Neural cell (in vitro differentiated cells): ENCODE results near the gene HOXC6.

Source experiments
- EZH2 ChIP-seq: fragments of 200-600, 300-800 bp; shearing (Covaris generic), sonication (generic); IDR thresholded peaks from 2 replicates; pipeline ENCODE4 v1.6.1; 2014; ENCODE audit warnings: antibody characterized with exemption, low read length, borderline replicate concordance, mild to moderate bottlenecking; ENCODE audit not compliant: insufficient read depth, poor library complexity, severe bottlenecking
- TAF1 ChIP-seq: IDR thresholded peaks from 2 replicates; pipeline ENCODE4 v1.6.1; 2012; ENCODE audit warnings: low read depth
- TF ChIP-seq, protein P1 (sequence below): fragments of 450-650 bp; IDR thresholded peaks from 2 replicates; pipeline ENCODE4 v1.5.1; 2014; ENCODE audit warnings: antibody characterized with exemption, mild to moderate bottlenecking, moderate library complexity; ENCODE audit not compliant: poor library complexity, severe bottlenecking

DNA sequence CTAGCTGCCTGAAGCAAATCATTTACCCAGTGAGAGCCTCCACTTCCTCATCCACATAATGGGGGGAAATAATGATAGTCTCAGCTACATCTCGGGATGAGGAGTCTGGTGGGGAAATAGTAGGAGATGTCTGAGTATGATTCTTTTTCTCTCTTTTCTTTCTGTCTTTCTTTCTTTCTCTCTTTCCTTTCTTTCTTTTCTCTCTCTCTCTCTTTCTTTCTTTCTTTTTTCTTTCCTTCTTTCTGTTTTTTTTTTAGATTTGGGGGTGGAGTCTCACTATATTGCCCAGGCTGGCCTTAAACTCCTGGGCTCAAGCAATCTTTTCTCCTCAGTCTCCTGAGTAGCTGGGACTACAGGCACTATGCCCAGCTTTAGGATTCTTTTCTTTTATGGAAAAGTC lies 38.2 kb downstream of the HOXC6 start:
- TF ChIP-seq TAF1 (no peak), EZH2 (no peak)
- TF ChIP-seq, protein P1, sequence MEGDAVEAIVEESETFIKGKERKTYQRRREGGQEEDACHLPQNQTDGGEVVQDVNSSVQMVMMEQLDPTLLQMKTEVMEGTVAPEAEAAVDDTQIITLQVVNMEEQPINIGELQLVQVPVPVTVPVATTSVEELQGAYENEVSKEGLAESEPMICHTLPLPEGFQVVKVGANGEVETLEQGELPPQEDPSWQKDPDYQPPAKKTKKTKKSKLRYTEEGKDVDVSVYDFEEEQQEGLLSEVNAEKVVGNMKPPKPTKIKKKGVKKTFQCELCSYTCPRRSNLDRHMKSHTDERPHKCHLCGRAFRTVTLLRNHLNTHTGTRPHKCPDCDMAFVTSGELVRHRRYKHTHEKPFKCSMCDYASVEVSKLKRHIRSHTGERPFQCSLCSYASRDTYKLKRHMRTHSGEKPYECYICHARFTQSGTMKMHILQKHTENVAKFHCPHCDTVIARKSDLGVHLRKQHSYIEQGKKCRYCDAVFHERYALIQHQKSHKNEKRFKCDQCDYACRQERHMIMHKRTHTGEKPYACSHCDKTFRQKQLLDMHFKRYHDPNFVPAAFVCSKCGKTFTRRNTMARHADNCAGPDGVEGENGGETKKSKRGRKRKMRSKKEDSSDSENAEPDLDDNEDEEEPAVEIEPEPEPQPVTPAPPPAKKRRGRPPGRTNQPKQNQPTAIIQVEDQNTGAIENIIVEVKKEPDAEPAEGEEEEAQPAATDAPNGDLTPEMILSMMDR = no peak
